ENCODE data around the gene ACTR5.

Gene ACTR5

GRCh38 chr20:38748097-38748860, at the start of gene ACTR5:
ACTR5 (plus strand) TSS chr20:38748460; CDS start chr20:38748479, 19 bp downstream.
- peak; percentile 98 for DNase-seq (ENCODE audit: low spot score)

DNA sequence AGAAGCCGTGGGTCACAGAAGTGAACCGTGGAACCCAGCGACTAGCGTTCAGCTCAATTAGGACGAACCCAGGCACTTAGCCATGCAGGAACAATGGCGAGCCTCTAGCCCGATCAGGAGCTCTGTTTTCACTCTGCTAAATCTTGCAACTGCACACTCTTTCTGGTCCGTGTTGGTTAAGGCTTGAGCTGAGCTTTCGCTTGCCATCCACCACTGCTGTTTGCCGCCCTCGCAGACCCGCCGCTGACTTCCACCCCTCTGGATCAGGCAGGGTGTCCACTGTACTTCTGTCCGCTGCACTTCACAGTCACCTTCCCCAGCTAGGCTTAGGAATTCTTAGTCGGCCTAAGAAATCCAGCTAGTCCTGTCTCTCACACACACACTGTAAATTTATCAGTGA, 49.7 kb upstream of the ACTR5 start:
- no peak for DNase-seq (ENCODE audit: low spot score)

GRCh38 chr20:38700141-38700540, 48.1 kb upstream of the ACTR5 start:
- DNase-seq (ENCODE audit: low spot score) = no peak

DNA sequence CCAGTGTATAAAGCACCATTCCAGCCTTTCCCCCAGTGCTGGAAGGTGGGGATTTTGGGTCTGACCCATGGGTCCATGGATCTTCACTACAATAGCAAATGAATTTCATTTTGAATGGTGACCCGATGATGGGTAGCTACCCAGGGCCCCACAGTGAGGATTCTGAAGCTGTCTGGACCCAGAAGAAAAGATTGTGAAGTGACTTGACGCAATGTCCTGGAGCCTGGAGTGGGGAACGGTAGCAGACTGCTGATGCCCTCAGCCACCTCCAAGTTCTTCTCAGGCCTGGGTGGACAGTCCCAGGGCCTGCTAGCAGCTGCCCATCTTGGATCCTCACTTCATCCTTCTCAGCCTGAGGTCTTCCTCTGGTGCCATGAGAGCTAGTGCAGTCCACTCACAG, 47.3 kb upstream of the ACTR5 start:
- DNase-seq (ENCODE audit: low spot score) = no peak

GRCh38 chr20:38703526-38703925, 44.7 kb upstream of the ACTR5 start:
- DNase-seq (ENCODE audit: low spot score) = no peak

- DNase-seq (ENCODE audit: low spot score) = no peak
Observed at GRCh38 chr20:38704136-38704535, 44.1 kb upstream of the ACTR5 start.

GRCh38 chr20:38706509-38706908, 41.8 kb upstream of the ACTR5 start:
- no peak for DNase-seq (ENCODE audit: low spot score)

DNA sequence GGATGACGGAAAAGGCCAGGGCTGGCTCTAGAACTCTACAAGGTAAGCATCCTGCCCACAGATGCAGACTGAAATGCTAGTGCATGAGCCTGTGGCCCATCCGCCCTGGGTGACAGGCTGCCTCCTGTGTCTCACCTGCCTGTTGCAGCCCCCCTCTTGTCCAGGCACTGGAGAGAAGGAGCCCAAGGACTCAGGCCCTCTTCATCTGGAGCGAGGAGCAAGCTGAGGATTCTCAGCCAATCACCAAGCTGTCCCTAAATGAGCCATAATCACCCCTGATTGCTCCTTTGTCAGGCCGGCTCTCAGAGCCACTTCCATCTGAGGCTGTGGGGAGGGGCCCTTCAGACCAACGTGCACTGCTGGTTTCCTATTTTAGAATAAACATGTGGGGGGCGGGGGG, 34.0 kb upstream of the ACTR5 start:
- no peak for DNase-seq (ENCODE audit: low spot score)

DNA sequence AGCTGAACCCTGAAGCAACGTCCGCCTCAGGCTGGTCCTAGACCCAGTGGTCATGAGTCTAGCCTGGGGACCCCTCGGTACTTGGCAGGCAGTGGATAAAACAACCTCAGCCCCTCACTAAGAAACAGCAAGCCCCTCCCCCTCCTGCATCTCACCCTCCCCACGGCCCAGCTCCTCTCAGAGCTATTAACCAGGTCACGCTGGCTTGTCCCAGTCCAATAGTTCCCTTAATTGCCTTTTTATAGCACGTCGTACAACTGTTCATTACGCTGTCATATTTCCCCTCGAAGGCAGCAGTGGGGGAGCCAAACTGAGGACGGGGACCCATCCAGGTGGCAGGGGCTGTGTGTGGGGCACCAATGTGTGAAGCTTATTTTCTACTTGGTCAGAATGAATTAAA, 32.6 kb upstream of the ACTR5 start:
- no peak for DNase-seq (ENCODE audit: low spot score)

- no peak for DNase-seq (ENCODE audit: low spot score)
Observed at GRCh38 chr20:38722683-38723016, 25.6 kb upstream of the ACTR5 start.

DNA sequence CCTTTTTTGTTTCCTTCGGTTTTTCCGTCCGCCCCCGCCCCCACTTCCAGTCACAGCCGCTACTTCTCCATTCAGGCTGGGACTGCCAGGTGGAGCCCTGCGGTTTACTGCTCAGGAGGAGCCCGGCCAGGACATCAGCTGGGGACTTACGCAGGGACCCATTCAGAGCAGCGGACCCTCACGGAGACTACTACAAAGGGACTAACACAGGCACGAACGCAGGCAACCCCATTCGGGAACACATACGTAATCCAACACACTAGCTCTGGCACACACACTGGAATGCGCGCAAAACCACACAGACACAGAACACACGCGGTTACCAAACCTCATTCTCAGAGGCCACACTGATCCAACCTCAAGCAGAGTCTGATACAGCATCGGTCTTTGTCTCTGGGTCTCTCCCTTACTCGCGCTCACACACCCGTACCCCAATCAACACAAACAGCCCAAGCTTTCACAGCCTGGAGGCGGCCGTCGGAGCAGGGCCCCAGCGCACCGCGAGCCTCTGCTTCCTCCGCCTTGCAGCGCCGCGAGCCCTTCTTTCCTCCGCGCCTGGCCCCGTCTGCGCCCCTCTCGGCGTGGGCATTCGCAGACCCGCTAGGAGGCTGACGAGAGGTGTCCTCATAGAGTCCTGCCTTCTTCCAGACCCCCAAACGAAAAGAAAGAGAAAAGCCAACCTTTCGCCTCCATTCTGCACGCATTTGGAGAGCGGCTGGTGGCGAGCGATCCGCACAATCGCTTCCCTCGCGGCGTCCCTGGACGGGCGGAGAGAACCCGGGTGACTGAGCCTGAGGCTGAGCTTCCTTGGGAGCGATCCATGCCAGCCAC, 25.0 kb upstream of the ACTR5 start:
- DNase-seq (ENCODE audit: low spot score) = peak; percentile 30

- DNase-seq (ENCODE audit: low spot score) = peak; percentile 14
Observed at GRCh38 chr20:38723848-38724625, 24.2 kb upstream of the ACTR5 start, which contains the start of gene SLC32A1. SLC32A1 (plus strand) TSS chr20:38724486; CDS start chr20:38724725, 239 bp downstream.

DNA sequence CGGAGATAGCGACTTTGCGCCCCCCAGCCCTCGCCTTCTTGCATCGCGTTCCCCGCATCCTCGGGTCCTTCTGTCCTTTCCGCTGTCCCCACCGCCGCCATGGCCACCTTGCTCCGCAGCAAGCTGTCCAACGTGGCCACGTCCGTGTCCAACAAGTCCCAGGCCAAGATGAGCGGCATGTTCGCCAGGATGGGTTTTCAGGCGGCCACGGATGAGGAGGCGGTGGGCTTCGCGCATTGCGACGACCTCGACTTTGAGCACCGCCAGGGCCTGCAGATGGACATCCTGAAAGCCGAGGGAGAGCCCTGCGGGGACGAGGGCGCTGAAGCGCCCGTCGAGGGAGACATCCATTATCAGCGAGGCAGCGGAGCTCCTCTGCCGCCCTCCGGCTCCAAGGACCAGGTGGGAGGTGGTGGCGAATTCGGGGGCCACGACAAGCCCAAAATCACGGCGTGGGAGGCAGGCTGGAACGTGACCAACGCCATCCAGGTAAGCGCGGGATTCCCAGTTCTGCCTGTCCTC, 23.6 kb upstream of the ACTR5 start:
- no peak for DNase-seq (ENCODE audit: low spot score)

DNA sequence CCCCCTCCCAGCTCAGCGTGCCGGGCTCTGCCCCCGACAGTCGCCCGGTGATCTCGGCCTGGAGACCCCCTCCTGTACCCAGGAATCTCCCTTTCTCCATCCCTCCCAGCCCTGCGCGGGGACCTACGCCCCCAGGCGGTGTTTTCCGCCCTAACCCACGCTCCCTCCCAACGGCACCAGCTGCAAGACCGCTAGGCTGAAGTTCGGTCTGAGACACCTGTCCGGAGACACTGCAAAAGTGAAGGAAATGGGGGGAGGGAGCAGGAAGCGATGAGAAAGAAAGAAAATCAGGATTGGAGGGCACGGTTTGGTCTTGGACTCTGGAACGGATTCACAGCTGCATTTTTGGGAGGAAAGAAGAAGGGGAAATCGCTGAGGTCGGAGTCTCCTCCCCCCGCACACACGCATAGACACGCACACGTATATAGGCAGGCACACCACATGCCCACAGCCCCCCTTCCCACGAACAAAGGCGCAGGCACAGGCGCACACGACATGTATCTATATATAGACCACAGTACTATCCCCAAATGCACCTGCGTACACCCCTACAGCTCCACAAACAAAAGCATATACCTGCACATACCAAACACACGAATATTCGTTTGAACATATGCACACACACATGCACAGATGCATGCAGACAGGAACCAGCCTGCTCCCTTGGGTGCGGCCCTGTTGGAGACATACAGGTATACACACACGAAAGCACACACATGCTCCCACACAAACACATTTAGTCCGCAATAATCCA, 22.9 kb upstream of the ACTR5 start:
- no peak for DNase-seq (ENCODE audit: low spot score)

DNA sequence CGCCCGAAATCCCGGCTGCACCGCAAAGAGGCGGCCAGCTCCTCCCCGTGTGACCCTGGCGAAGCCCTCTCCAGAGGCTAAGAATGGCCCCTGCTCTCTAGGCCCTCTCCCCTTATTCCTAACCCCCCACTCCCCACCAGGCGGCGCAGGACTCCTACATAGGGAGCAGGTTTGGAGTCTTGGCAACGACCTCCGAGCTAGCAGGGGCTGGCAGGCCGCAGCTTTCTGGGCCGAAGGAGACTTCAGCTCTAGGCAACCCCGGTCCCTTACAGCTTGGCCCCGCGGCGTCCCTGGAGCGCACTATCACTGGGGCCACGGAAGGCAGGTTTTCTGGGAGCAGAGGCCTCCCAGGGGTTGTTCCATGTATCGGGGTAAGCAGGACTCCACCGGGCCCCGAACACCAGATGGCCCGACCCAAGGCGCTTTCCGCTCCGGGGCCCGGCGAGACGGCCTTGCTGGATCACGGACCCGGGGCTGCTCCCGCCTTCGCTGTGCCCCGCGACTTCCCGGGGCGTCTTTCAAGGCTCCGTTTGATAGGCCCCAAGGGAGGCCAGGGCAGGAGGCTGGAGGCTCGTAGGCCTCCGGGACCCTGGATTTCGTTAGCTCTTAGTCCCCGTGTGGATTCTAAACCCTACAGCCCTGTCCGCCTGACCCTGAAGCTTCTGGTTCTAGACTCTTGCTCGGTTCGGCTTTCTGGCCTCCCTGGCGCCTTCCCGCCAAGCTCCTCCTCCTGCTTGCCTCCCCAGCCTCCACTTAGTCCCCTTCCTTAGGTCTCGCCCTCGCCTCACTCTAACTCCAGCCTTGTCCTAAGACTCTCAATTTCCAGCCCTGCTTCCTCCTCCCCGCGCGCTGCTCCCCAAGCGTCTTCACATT, 22.1 kb upstream of the ACTR5 start:
- DNase-seq (ENCODE audit: low spot score) = peak; percentile 60

- peak; percentile 45 for DNase-seq (ENCODE audit: low spot score)
Observed at GRCh38 chr20:38726804-38727606, 21.3 kb upstream of the ACTR5 start.

GRCh38 chr20:38727607-38728190, 20.6 kb upstream of the ACTR5 start:
- peak; percentile 14 for DNase-seq (ENCODE audit: low spot score)

- no peak for DNase-seq (ENCODE audit: low spot score)
Observed at GRCh38 chr20:38728191-38728781, 20.0 kb upstream of the ACTR5 start.
